C1 segment of cervical spinal cord (tissue), 14 donors: Measurements from ENCODE around the gene POGK.
A peak's percentile ranks its signal among the peaks of the same experiment; 100 is the strongest.
"Not testable (repeated sequence)": the region's sequence is repeated elsewhere in the genome, so short reads cannot be mapped to it uniquely, and the experiment has no call there.

Experiments used
- DNase-seq, 14 donors: peaks; one replicate each; lab custom pipeline; 2025; lab: John Stamatoyannopoulos, UW

POGK gene

GRCh38 chr1:166838766-166839599, at the start of gene POGK:
Gene POGK, plus strand, starts transcription at chr1:166839475. Its CDS starts 1,482 bp downstream, at chr1:166840957.
- DNase-seq = peak; percentile 35 to 93 (median 88)

- no peak for DNase-seq
These were observed 42.5 kb upstream of the POGK start for GRCh38 chr1:166796620-166797236.

GRCh38 chr1:166808952-166809351, 30.3 kb upstream of the POGK start:
- DNase-seq = no peak

- no peak for DNase-seq
These were observed 27.6 kb upstream of the POGK start for GRCh38 chr1:166811691-166812090.

- DNase-seq = no peak
These were observed 25.6 kb upstream of the POGK start for GRCh38 chr1:166813508-166814223.

- DNase-seq = no peak
These were observed 24.7 kb upstream of the POGK start for GRCh38 chr1:166814611-166815010.

GRCh38 chr1:166819974-166820373, 19.3 kb upstream of the POGK start:
- DNase-seq = no peak

- no peak for DNase-seq
These were observed 16.9 kb upstream of the POGK start for GRCh38 chr1:166822385-166822784.

- DNase-seq = no peak
These were observed 11.8 kb upstream of the POGK start for GRCh38 chr1:166827426-166827825.

GRCh38 chr1:166829762-166830161, 9.5 kb upstream of the POGK start:
- not testable (repeated sequence) for DNase-seq

GRCh38 chr1:166836733-166837132, 2.5 kb upstream of the POGK start:
- no peak for DNase-seq

GRCh38 chr1:166839600-166840308, 479 bp downstream of the POGK start:
- peak in 10 of 14 donors; percentile 18 to 66 (median 41) for DNase-seq

GRCh38 chr1:166840309-166841274, 1.3 kb downstream of the POGK start:
- DNase-seq = peak in 2 of 14 donors; percentile 35 to 44

GRCh38 chr1:166843322-166843721, 4.0 kb downstream of the POGK start:
- no peak for DNase-seq

GRCh38 chr1:166843769-166844596, 4.7 kb downstream of the POGK start:
- peak in 11 of 14 donors; percentile 15 to 56 (median 28) for DNase-seq

- peak in 1 of 14 donors; percentile 16 for DNase-seq
These were observed 5.5 kb downstream of the POGK start for GRCh38 chr1:166844791-166845190.

GRCh38 chr1:166848193-166848592, 8.9 kb downstream of the POGK start:
- DNase-seq = no peak

GRCh38 chr1:166849135-166849534, 9.9 kb downstream of the POGK start:
- DNase-seq = no peak

GRCh38 chr1:166852918-166853317, 13.6 kb downstream of the POGK start:
- DNase-seq = no peak

- no peak for DNase-seq
These were observed 16.3 kb downstream of the POGK start for GRCh38 chr1:166855558-166855957.
